Astrocyte (in vitro differentiated cells and primary cell): Measurements from ENCODE around the gene LIMS2.

Experiments used
- EZH2 ChIP-seq: IDR thresholded peaks from 2 replicates; pipeline ENCODE4 v1.6.1; 2012; ENCODE audit warnings: mild to moderate bottlenecking, low read length, inconsistent platforms; ENCODE audit not compliant: insufficient read depth
- TF ChIP-seq, protein P1 (sequence below): IDR thresholded peaks from 2 replicates; pipeline ENCODE4 v1.5.1; 2011; ENCODE audit warnings: low read depth, mild to moderate bottlenecking, inconsistent platforms, low read length, moderate library complexity; ENCODE audit not compliant: insufficient read depth

DNA sequence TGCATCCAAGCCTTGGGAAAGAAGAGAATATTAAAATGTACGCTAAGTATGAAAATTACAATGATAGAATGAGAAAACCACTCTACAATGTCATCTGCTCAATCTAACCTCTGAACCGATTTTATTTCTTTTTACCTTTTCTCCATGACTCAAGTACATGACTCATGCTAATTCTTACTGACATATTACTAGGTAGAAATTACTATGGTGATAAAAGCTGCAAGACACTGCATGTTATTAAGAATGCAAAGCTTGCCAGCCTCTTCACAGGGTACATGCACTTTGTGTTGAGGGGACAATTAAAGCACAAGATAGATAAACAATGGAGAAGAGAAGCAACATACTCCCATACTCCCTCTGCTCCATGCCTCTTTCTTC is 46.6 kb upstream of the LIMS2 start:
- TF ChIP-seq, protein P1, sequence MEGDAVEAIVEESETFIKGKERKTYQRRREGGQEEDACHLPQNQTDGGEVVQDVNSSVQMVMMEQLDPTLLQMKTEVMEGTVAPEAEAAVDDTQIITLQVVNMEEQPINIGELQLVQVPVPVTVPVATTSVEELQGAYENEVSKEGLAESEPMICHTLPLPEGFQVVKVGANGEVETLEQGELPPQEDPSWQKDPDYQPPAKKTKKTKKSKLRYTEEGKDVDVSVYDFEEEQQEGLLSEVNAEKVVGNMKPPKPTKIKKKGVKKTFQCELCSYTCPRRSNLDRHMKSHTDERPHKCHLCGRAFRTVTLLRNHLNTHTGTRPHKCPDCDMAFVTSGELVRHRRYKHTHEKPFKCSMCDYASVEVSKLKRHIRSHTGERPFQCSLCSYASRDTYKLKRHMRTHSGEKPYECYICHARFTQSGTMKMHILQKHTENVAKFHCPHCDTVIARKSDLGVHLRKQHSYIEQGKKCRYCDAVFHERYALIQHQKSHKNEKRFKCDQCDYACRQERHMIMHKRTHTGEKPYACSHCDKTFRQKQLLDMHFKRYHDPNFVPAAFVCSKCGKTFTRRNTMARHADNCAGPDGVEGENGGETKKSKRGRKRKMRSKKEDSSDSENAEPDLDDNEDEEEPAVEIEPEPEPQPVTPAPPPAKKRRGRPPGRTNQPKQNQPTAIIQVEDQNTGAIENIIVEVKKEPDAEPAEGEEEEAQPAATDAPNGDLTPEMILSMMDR, result no peak
- TF ChIP-seq EZH2, result no peak
